ENCODE measurements around the gene CDH13.

The CDH13 gene

GRCh38 chr16:83162791-83163190 lies 536.0 kb downstream of the CDH13 start:
- Histone ChIP-seq H2AK5ac (ENCODE audit: low read length) (no peak overlapping the region), H2BK12ac (ENCODE audit: low read length) (no peak overlapping the region), H3K27ac (ENCODE audit: low read depth, low read length) (no peak overlapping the region), H3K79me2 (ENCODE audit: control insufficient read depth, insufficient read depth, low read length, poor library complexity) (no peaks in the 10 kb centered on the region), H2BK120ac (ENCODE audit: insufficient read depth, low read length, poor library complexity) (no peak overlapping the region), H3K27me3 (ENCODE audit: insufficient read depth, low read length) (no peaks in the 10 kb centered on the region), H4K91ac (ENCODE audit: low read depth, low read length) (no peak overlapping the region), H2BK5ac (ENCODE audit: low read depth, low read length, poor library complexity) (no peak overlapping the region), H3K23ac (ENCODE audit: low read length) (no peak overlapping the region), H3K9ac (ENCODE audit: low read length) (no peak overlapping the region), H3K14ac (ENCODE audit: low read length) (no peak overlapping the region), H4K12ac (ENCODE audit: low read depth, low read length) (no peak overlapping the region), H2AFZ (ENCODE audit: insufficient read depth, low read length, poor library complexity) (no peak overlapping the region), H3K36me3 (ENCODE audit: control insufficient read depth in 1 of 2, insufficient read depth in 2 of 2, low read length in 2 of 2) (no peaks in the 10 kb centered on the region), H3K9me3 (ENCODE audit: insufficient read depth, low read depth, low read length) (no peaks in the 10 kb centered on the region), H3K4me2 (ENCODE audit: low read length) (no peak overlapping the region), H3K18ac (ENCODE audit: low read length) (no peak overlapping the region), H4K8ac (ENCODE audit: low read depth, low read length) (no peak overlapping the region), H3K4ac (ENCODE audit: low read depth, low read length) (no peak overlapping the region), H3K79me1 (ENCODE audit: low read length) (no peaks in the 10 kb centered on the region), H3K4me3 (ENCODE audit: low read depth, low read length) (no peak overlapping the region), H3K4me1 (ENCODE audit: control insufficient read depth in 1 of 2, insufficient read depth in 2 of 2, low read length in 2 of 2) (no peaks in the 10 kb centered on the region)
- no CpG with 5 or more reads among the region's 2 CpGs for WGBS (ENCODE audit: extremely low coverage, insufficient coverage, insufficient read length)
- no peak for DNase-seq

- no peaks in the 10 kb centered on the region for H3K79me2 ChIP-seq (ENCODE audit: control insufficient read depth, insufficient read depth, low read length, poor library complexity)
- WGBS (ENCODE audit: extremely low coverage, insufficient coverage, insufficient read length): no CpG with 5 or more reads among the region's 3 CpGs
- no peak overlapping the region for H3K4me2 ChIP-seq (ENCODE audit: low read length)
- H2BK5ac ChIP-seq (ENCODE audit: low read depth, low read length, poor library complexity): no peak overlapping the region
- DNase-seq: no peak
- no peak overlapping the region for H2BK120ac ChIP-seq (ENCODE audit: insufficient read depth, low read length, poor library complexity)
- H4K12ac ChIP-seq (ENCODE audit: low read depth, low read length): no peak overlapping the region
- no peaks in the 10 kb centered on the region for H3K36me3 ChIP-seq (ENCODE audit: control insufficient read depth in 1 of 2, insufficient read depth in 2 of 2, low read length in 2 of 2)
- no peak overlapping the region for H3K23ac ChIP-seq (ENCODE audit: low read length)
- no peaks in the 10 kb centered on the region for H3K27me3 ChIP-seq (ENCODE audit: insufficient read depth, low read length)
- no peak overlapping the region for H2BK12ac ChIP-seq (ENCODE audit: low read length)
- no peak overlapping the region for H3K18ac ChIP-seq (ENCODE audit: low read length)
- H3K9me3 ChIP-seq (ENCODE audit: insufficient read depth, low read depth, low read length): no peaks in the 10 kb centered on the region
- no peak overlapping the region for H2AFZ ChIP-seq (ENCODE audit: insufficient read depth, low read length, poor library complexity)
- H4K8ac ChIP-seq (ENCODE audit: low read depth, low read length): no peak overlapping the region
- no peak overlapping the region for H3K9ac ChIP-seq (ENCODE audit: low read length)
- H3K27ac ChIP-seq (ENCODE audit: low read depth, low read length): no peak overlapping the region
- no peak overlapping the region for H3K4me3 ChIP-seq (ENCODE audit: low read depth, low read length)
- H3K14ac ChIP-seq (ENCODE audit: low read length): no peak overlapping the region
- H4K91ac ChIP-seq (ENCODE audit: low read depth, low read length): no peak overlapping the region
- H3K4ac ChIP-seq (ENCODE audit: low read depth, low read length): no peak overlapping the region
- H2AK5ac ChIP-seq (ENCODE audit: low read length): no peak overlapping the region
- H3K79me1 ChIP-seq (ENCODE audit: low read length): no peaks in the 10 kb centered on the region
- H3K4me1 ChIP-seq (ENCODE audit: control insufficient read depth in 1 of 2, insufficient read depth in 2 of 2, low read length in 2 of 2): no peaks in the 10 kb centered on the region
Measured at GRCh38 chr16:83164816-83165215, 538.0 kb downstream of the CDH13 start.

GRCh38 chr16:83171396-83171795 lies 544.6 kb downstream of the CDH13 start:
- Histone ChIP-seq H2AFZ (ENCODE audit: insufficient read depth, low read length, poor library complexity) (no peak overlapping the region), H4K91ac (ENCODE audit: low read depth, low read length) (no peak overlapping the region), H3K4me3 (ENCODE audit: low read depth, low read length) (no peak overlapping the region), H2BK120ac (ENCODE audit: insufficient read depth, low read length, poor library complexity) (no peak overlapping the region), H3K9ac (ENCODE audit: low read length) (no peak overlapping the region), H3K36me3 (ENCODE audit: control insufficient read depth in 1 of 2, insufficient read depth in 2 of 2, low read length in 2 of 2) (no peaks in the 10 kb centered on the region), H3K27ac (ENCODE audit: low read depth, low read length) (no peak overlapping the region), H3K4ac (ENCODE audit: low read depth, low read length) (no peak overlapping the region), H3K79me2 (ENCODE audit: control insufficient read depth, insufficient read depth, low read length, poor library complexity) (no peaks in the 10 kb centered on the region), H3K4me2 (ENCODE audit: low read length) (no peak overlapping the region), H3K14ac (ENCODE audit: low read length) (no peak overlapping the region), H3K27me3 (ENCODE audit: insufficient read depth, low read length) (no peaks in the 10 kb centered on the region), H2AK5ac (ENCODE audit: low read length) (no peak overlapping the region), H3K4me1 (ENCODE audit: control insufficient read depth in 1 of 2, insufficient read depth in 2 of 2, low read length in 2 of 2) (no peaks in the 10 kb centered on the region), H4K8ac (ENCODE audit: low read depth, low read length) (no peak overlapping the region), H4K12ac (ENCODE audit: low read depth, low read length) (no peak overlapping the region), H3K79me1 (ENCODE audit: low read length) (no peaks in the 10 kb centered on the region), H3K9me3 (ENCODE audit: insufficient read depth, low read depth, low read length) (no peaks in the 10 kb centered on the region), H2BK5ac (ENCODE audit: low read depth, low read length, poor library complexity) (no peak overlapping the region), H3K23ac (ENCODE audit: low read length) (no peak overlapping the region), H3K18ac (ENCODE audit: low read length) (no peak overlapping the region), H2BK12ac (ENCODE audit: low read length) (no peak overlapping the region)
- no peak for DNase-seq
- WGBS (ENCODE audit: extremely low coverage, insufficient coverage, insufficient read length): no CpG with 5 or more reads among the region's 3 CpGs

- no peak overlapping the region for H3K14ac ChIP-seq (ENCODE audit: low read length)
- no peak overlapping the region for H3K4me3 ChIP-seq (ENCODE audit: low read depth, low read length)
- H2AFZ ChIP-seq (ENCODE audit: insufficient read depth, low read length, poor library complexity): no peak overlapping the region
Measured at GRCh38 chr16:83174671-83175070, 547.9 kb downstream of the CDH13 start.

More at GRCh38 chr16:83174671-83175070, 547.9 kb downstream of the CDH13 start:
- no peak overlapping the region for H4K12ac ChIP-seq (ENCODE audit: low read depth, low read length)
- no peaks in the 10 kb centered on the region for H3K79me1 ChIP-seq (ENCODE audit: low read length)
- no peak overlapping the region for H2BK5ac ChIP-seq (ENCODE audit: low read depth, low read length, poor library complexity)
- H4K8ac ChIP-seq (ENCODE audit: low read depth, low read length): no peak overlapping the region
- H2BK12ac ChIP-seq (ENCODE audit: low read length): no peak overlapping the region
- no peak overlapping the region for H3K23ac ChIP-seq (ENCODE audit: low read length)
- H3K27ac ChIP-seq (ENCODE audit: low read depth, low read length): no peak overlapping the region
- H2AK5ac ChIP-seq (ENCODE audit: low read length): no peak overlapping the region
- H3K18ac ChIP-seq (ENCODE audit: low read length): no peak overlapping the region
- no peaks in the 10 kb centered on the region for H3K27me3 ChIP-seq (ENCODE audit: insufficient read depth, low read length)
- no peaks in the 10 kb centered on the region for H3K9me3 ChIP-seq (ENCODE audit: insufficient read depth, low read depth, low read length)
- DNase-seq: no peak
- H3K9ac ChIP-seq (ENCODE audit: low read length): no peak overlapping the region
- no peak overlapping the region for H4K91ac ChIP-seq (ENCODE audit: low read depth, low read length)
- H3K4me1 ChIP-seq (ENCODE audit: control insufficient read depth in 1 of 2, insufficient read depth in 2 of 2, low read length in 2 of 2): no peaks in the 10 kb centered on the region
- no peak overlapping the region for H2BK120ac ChIP-seq (ENCODE audit: insufficient read depth, low read length, poor library complexity)
- no peaks in the 10 kb centered on the region for H3K79me2 ChIP-seq (ENCODE audit: control insufficient read depth, insufficient read depth, low read length, poor library complexity)
- no peaks in the 10 kb centered on the region for H3K36me3 ChIP-seq (ENCODE audit: control insufficient read depth in 1 of 2, insufficient read depth in 2 of 2, low read length in 2 of 2)
- no peak overlapping the region for H3K4me2 ChIP-seq (ENCODE audit: low read length)
- no peak overlapping the region for H3K4ac ChIP-seq (ENCODE audit: low read depth, low read length)

Data from trophoblast cell (in vitro differentiated cells and primary cell).